PC-3 (cell line): Measurements from ENCODE around the gene NRG3. TPM values are rescaled to one million over a fixed set of nuclear protein-coding genes. Genes with fewer than 3 reads are reported as not detected.

Experiments
- ATAC-seq: fragments of 200-7000 bp; cut with Tn5 transposase; 2 replicates; pipeline ENCODE4 v1.9.1; 2020; ENCODE audit warnings: mild to moderate bottlenecking, moderate library complexity
- BruUV-seq: library from RNA; stranded (reverse); fragments of 400-500 nt; replicated peaks from 2 replicates; lab custom pipeline; 2021; lab: Mats Ljungman, UMichigan
- CTCF ChIA-PET: fragments of 300-600 bp; sonication (Branson Sonifier 250); formaldehyde crosslinking; loops from one replicate; lab custom pipeline; 2022; ENCODE audit warnings: antibody characterized with exemption; lab: Charles Lee
- POLR2A ChIA-PET: fragments of 300-600 bp; sonication (Branson Sonifier 250); formaldehyde crosslinking; loops from one replicate; lab custom pipeline; 2022; ENCODE audit warnings: antibody characterized with exemption; ENCODE audit not compliant: unreplicated experiment; lab: Charles Lee
- DNase-seq: peaks from one replicate; pipeline ENCODE4 v3.0.0-alpha.2; 2015
- H2AFZ ChIP-seq: fragments of 300-600 bp; sonication (generic); 2 replicates; pipeline ENCODE4 v1.6.0; 2016; ENCODE audit warnings: antibody characterized with exemption, low read length
- H3F3A ChIP-seq: fragments of 300-600 bp; sonication (generic); one replicate; pipeline ENCODE4 v1.6.0; 2017; ENCODE audit warnings: antibody characterized with exemption, low read length, control low read depth, mild to moderate bottlenecking; ENCODE audit not compliant: unreplicated experiment
- H3K27ac ChIP-seq: fragments of 300-600 bp; sonication (generic); 2 replicates; pipeline ENCODE4 v1.5.1; 2016; ENCODE audit warnings: mild to moderate bottlenecking, low read length
- H3K27me3 ChIP-seq: fragments of 300-600 bp; sonication (generic); 2 replicates; pipeline ENCODE4 v1.6.1; 2016; ENCODE audit warnings: low read length, mixed read lengths
- H3K36me3 ChIP-seq: fragments of 300-600 bp; sonication (generic); 2 replicates; pipeline ENCODE4 v1.6.1; 2016; ENCODE audit warnings: low read depth, mixed run types, low read length, mixed read lengths
- H3K4me1 ChIP-seq: fragments of 300-600 bp; sonication (generic); 2 replicates; pipeline ENCODE4 v1.5.1; 2016; ENCODE audit warnings: low read length; ENCODE audit not compliant: insufficient read depth
- H3K4me2 ChIP-seq: fragments of 300-600 bp; sonication (generic); 2 replicates; pipeline ENCODE4 v1.6.0; 2016; ENCODE audit warnings: low read length
- H3K4me3 ChIP-seq: fragments of 300-600 bp; sonication (generic); 2 replicates; pipeline ENCODE4 v1.5.1; 2016; ENCODE audit warnings: mild to moderate bottlenecking, low read length, mixed read lengths
- H3K79me2 ChIP-seq: fragments of 300-600 bp; sonication (generic); 2 replicates; pipeline ENCODE4 v1.6.1; 2017; ENCODE audit warnings: low read length, mixed read lengths
- H3K9ac ChIP-seq: fragments of 300-600 bp; sonication (generic); 2 replicates; pipeline ENCODE4 v1.6.0; 2016; ENCODE audit warnings: mild to moderate bottlenecking, low read length
- H3K9me2 ChIP-seq: fragments of 300-600 bp; sonication (generic); replicated peaks from 2 replicates; pipeline ENCODE4 v1.6.1; 2016; ENCODE audit warnings: mixed run types, low read length, mixed read lengths
- H3K9me3 ChIP-seq: fragments of 300-600 bp; sonication (generic); 2 replicates; pipeline ENCODE4 v1.6.1; 2016; ENCODE audit warnings: low read length, mixed read lengths
- H4K20me1 ChIP-seq: fragments of 300-600 bp; sonication (generic); 2 replicates; pipeline ENCODE4 v1.6.1; 2016; ENCODE audit warnings: low read length, mixed read lengths
- CTCF ChIP-seq: fragments of 300-600 bp; sonication (generic); conservative IDR thresholded peaks from 2 replicates; pipeline ENCODE4 v1.5.1; 2017; ENCODE audit warnings: antibody characterized with exemption, low read depth, mild to moderate bottlenecking, low read length
- EZH2 ChIP-seq: fragments of 300-600 bp; sonication (generic); IDR thresholded peaks from one replicate; pipeline ENCODE4 v1.6.1; 2017; ENCODE audit warnings: antibody characterized with exemption, mild to moderate bottlenecking, low read length; ENCODE audit not compliant: unreplicated experiment
- EZH2phosphoT487 ChIP-seq: fragments of 300-600 bp; sonication (generic); IDR thresholded peaks from 2 replicates; pipeline ENCODE4 v1.6.1; 2018; ENCODE audit warnings: mild to moderate bottlenecking, antibody characterized with exemption, low read length, borderline replicate concordance
- intact Hi-C: fragments of 100-400 bp; cut with micrococcal nuclease; formaldehyde crosslinking; loops from 2 replicates; pipeline ENCODE4 v1.9.0; 2023
- total RNA-seq: library from RNA; depleted of rRNA; stranded (reverse); fragments of >200 nt; gene quantifications from 2 replicates; pipeline ENCODE4 v1.2.3, GENCODE V29; 2014

NRG3 gene
- total RNA-seq, 1 experiment from 2014 or later: not detected

- no peak overlapping the region for H3K4me2 ChIP-seq
- intact Hi-C loops: no loop called here
- no peak overlapping the region for H3K9ac ChIP-seq
- TF ChIP-seq EZH2: no peak
- no peak for TF ChIP-seq EZH2phosphoT487
- H3K4me1 ChIP-seq: no peaks in the 10 kb centered on the region
- DNase-seq (no peak), ATAC-seq (no peak)
- ChIA-PET POLR2A (no interaction called here), CTCF (no interaction called here)
- no peak overlapping the region for H3K4me3 ChIP-seq
- no peaks in the 10 kb centered on the region for H3K9me2 ChIP-seq
- H3K79me2 ChIP-seq: no peaks in the 10 kb centered on the region
- no peaks in the 10 kb centered on the region for H3K27me3 ChIP-seq
- no peak overlapping the region for H2AFZ ChIP-seq
- H3K9me3 ChIP-seq: no peaks in the 10 kb centered on the region
- H3F3A ChIP-seq: no peaks in the 10 kb centered on the region
- no peaks in the 10 kb centered on the region for H4K20me1 ChIP-seq
- no TSS peak for BruUV-seq
- H3K36me3 ChIP-seq: no peaks in the 10 kb centered on the region
- H3K27ac ChIP-seq: no peak overlapping the region
These were observed 863.6 kb downstream of the NRG3 start for GRCh38 chr10:82738592-82738991.

DNA sequence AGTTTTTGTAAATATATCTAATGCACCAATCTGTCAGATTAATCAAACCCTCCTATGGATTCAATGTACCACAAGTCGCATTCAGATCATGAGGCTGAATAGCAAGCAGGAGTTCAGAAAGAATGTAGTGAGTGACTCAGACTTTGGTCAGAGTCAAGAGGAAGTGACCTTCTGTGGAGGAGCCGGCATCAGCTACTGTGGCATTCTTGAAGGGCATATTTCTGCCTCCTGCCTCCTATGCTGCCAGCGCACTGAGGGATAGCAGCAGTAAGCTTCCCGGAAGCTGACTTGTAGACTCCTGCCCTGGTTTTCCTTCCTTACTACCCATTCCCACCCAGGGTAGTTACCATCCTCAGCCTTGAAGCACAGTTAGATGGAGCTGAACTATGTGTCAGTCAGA is 867.5 kb downstream of the NRG3 start:
- H3K4me1 ChIP-seq: no peaks in the 10 kb centered on the region
- CTCF ChIA-PET: no interaction called here

DNA sequence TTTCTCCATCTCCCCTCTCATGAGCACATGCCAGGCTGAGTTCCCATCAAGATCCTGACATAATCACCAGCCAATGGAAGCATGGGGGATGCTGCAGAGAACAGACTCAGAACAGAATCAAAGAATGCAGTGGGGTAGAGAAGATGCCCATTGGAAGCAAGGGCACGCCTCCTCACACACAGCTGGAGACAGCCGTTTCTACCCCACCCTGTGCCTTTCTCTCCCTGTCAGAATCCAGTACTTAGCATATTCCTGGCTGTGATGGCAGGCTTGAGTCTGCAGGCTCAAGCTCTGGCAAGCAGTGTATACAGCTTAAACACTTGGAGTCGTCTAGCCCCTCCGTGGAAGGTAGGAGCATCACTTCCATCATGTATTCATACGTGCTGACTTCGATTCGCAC is 867.9 kb downstream of the NRG3 start:
- Histone ChIP-seq H3K9ac (no peak overlapping the region), H3F3A (no peaks in the 10 kb centered on the region), H4K20me1 (no peaks in the 10 kb centered on the region), H3K4me2 (no peak overlapping the region), H3K9me2 (no peaks in the 10 kb centered on the region), H3K79me2 (no peaks in the 10 kb centered on the region), H3K27ac (no peak overlapping the region), H3K36me3 (no peaks in the 10 kb centered on the region), H3K9me3 (no peaks in the 10 kb centered on the region), H3K4me3 (no peak overlapping the region), H2AFZ (no peak overlapping the region), H3K27me3 (no peaks in the 10 kb centered on the region), H3K4me1 (no peaks in the 10 kb centered on the region)
- no TSS peak for BruUV-seq
- DNase-seq: no peak
- ChIA-PET POLR2A (no interaction called here), CTCF (no interaction called here)
- intact Hi-C loops: no loop called here
- no peak for ATAC-seq
- TF ChIP-seq EZH2phosphoT487: no peak
- no peak for TF ChIP-seq CTCF
- TF ChIP-seq EZH2: no peak

More for the DNA sequence above, 867.5 kb downstream of the NRG3 start:
- ATAC-seq: no peak
- no peak overlapping the region for H3K9ac ChIP-seq
- H3K4me2 ChIP-seq: no peak overlapping the region
- no peak for TF ChIP-seq EZH2
- no peak for TF ChIP-seq EZH2phosphoT487
- no peak for TF ChIP-seq CTCF
- intact Hi-C loops: no loop called here
- no peaks in the 10 kb centered on the region for H3K79me2 ChIP-seq
- no peaks in the 10 kb centered on the region for H3K9me3 ChIP-seq
- H3K4me3 ChIP-seq: no peak overlapping the region
- H4K20me1 ChIP-seq: no peaks in the 10 kb centered on the region
- peak; percentile 16 for DNase-seq
- no peak overlapping the region for H3K27ac ChIP-seq
- H3F3A ChIP-seq: no peaks in the 10 kb centered on the region
- no peaks in the 10 kb centered on the region for H3K36me3 ChIP-seq
- POLR2A ChIA-PET: no interaction called here
- no peak overlapping the region for H2AFZ ChIP-seq
- BruUV-seq: no TSS peak
- H3K9me2 ChIP-seq: no peaks in the 10 kb centered on the region
- no peaks in the 10 kb centered on the region for H3K27me3 ChIP-seq
